NCI-H1436 treated with DMSO at 0.1 percent for 48 hours (cell line): ENCODE results near the gene MFNG.
"Not testable (repeated sequence)": the region's sequence is repeated elsewhere in the genome, so short reads cannot be mapped to it uniquely, and the experiment has no call there.

Source experiments
- DNase-seq: peaks from one replicate; lab custom pipeline; 2025; lab: John Stamatoyannopoulos, UW

Gene MFNG

GRCh38 chr22:37473437-37473946 lies 12.7 kb downstream of the MFNG start:
- no peak for DNase-seq

- no peak for DNase-seq
These were observed 13.7 kb downstream of the MFNG start for GRCh38 chr22:37472418-37473006.

- DNase-seq: no peak
These were observed 14.3 kb downstream of the MFNG start for GRCh38 chr22:37471727-37472417.

GRCh38 chr22:37470087-37470445 lies 16.1 kb downstream of the MFNG start:
- DNase-seq: no peak

- DNase-seq: no peak
These were observed 16.6 kb downstream of the MFNG start for GRCh38 chr22:37469416-37470086.

- DNase-seq: not testable (repeated sequence)
These were observed 17.9 kb downstream of the MFNG start for GRCh38 chr22:37468201-37468695.

- DNase-seq: no peak
These were observed 18.7 kb downstream of the MFNG start for GRCh38 chr22:37467391-37467955.

- no peak for DNase-seq
These were observed 22.0 kb downstream of the MFNG start for GRCh38 chr22:37464181-37464580.

- DNase-seq: no peak
These were observed 23.2 kb downstream of the MFNG start for GRCh38 chr22:37462983-37463382.

GRCh38 chr22:37462436-37462835 lies 23.7 kb downstream of the MFNG start:
- no peak for DNase-seq

- no peak for DNase-seq
These were observed 24.2 kb downstream of the MFNG start for GRCh38 chr22:37461961-37462360.

- no peak for DNase-seq
These were observed 25.5 kb downstream of the MFNG start for GRCh38 chr22:37460684-37461083.

GRCh38 chr22:37459206-37459605 lies 27.0 kb downstream of the MFNG start:
- DNase-seq: no peak

GRCh38 chr22:37457093-37457893 lies 28.9 kb downstream of the MFNG start:
- no peak for DNase-seq

- DNase-seq: no peak
These were observed 29.8 kb downstream of the MFNG start for GRCh38 chr22:37456346-37456745.

- no peak for DNase-seq
These were observed 30.3 kb downstream of the MFNG start for GRCh38 chr22:37455896-37456295.

GRCh38 chr22:37454857-37455686 lies 31.1 kb downstream of the MFNG start:
- no peak for DNase-seq

GRCh38 chr22:37453696-37454095 lies 32.5 kb downstream of the MFNG start:
- DNase-seq: no peak

GRCh38 chr22:37451218-37451617 lies 35.0 kb downstream of the MFNG start:
- no peak for DNase-seq

GRCh38 chr22:37449331-37450001 lies 36.7 kb downstream of the MFNG start:
- DNase-seq: no peak
